Neural cell (in vitro differentiated cells): ENCODE measurements around the gene HIGD1C. TPM values are rescaled to one million over a fixed set of nuclear protein-coding genes. Genes with fewer than 3 reads are reported as not detected.

Source experiments
- H2AFZ ChIP-seq: fragments of 200-600, 300-800 bp; sonication (generic), shearing (Covaris generic); 2 replicates; pipeline ENCODE4 v1.6.0; 2014; ENCODE audit warnings: low read depth, mild to moderate bottlenecking, antibody characterized with exemption, low read length, moderate library complexity
- H3F3A ChIP-seq: fragments of 200-600 bp; shearing (Covaris generic); 2 replicates; pipeline ENCODE4 v1.6.1; 2016; ENCODE audit warnings: mild to moderate bottlenecking, moderate library complexity, mixed read lengths, antibody characterized with exemption, low read length; ENCODE audit not compliant: insufficient read depth, poor library complexity, severe bottlenecking
- H3K27ac ChIP-seq: fragments of 200-600, 300-800 bp; sonication (generic), shearing (Covaris generic); 2 replicates; pipeline ENCODE4 v1.5.1; 2014; ENCODE audit warnings: mild to moderate bottlenecking, low read length, moderate library complexity
- H3K27me3 ChIP-seq: fragments of 300-800, 200-600 bp; sonication (generic), shearing (Covaris generic); 2 replicates; pipeline ENCODE4 v1.6.0; 2014; ENCODE audit warnings: mild to moderate bottlenecking, low read depth, low read length, moderate library complexity; ENCODE audit not compliant: insufficient read depth
- H3K36me3 ChIP-seq: fragments of 300-800, 200-600 bp; sonication (generic), shearing (Covaris generic); 2 replicates; pipeline ENCODE4 v1.5.1; 2014; ENCODE audit warnings: mild to moderate bottlenecking, antibody characterized with exemption, low read length, moderate library complexity; ENCODE audit not compliant: insufficient read depth
- H3K4me2 ChIP-seq: fragments of 300-800, 200-600 bp; sonication (generic), shearing (Covaris generic); 2 replicates; pipeline ENCODE4 v1.6.0; 2014; ENCODE audit warnings: mild to moderate bottlenecking, low read length
- H3K4me3 ChIP-seq: fragments of 300-800, 200-600 bp; sonication (generic), shearing (Covaris generic); 2 replicates; pipeline ENCODE4 v1.5.1; 2014; ENCODE audit warnings: mild to moderate bottlenecking, low read length, moderate library complexity
- H3K79me2 ChIP-seq: fragments of 200-600 bp; shearing (Covaris generic); replicated peaks from 2 replicates; pipeline ENCODE4 v1.6.0; 2014; ENCODE audit warnings: mild to moderate bottlenecking, low read length, moderate library complexity; ENCODE audit not compliant: insufficient read depth
- H3K9ac ChIP-seq: fragments of 300-800, 200-600 bp; sonication (generic), shearing (Covaris generic); 2 replicates; pipeline ENCODE4 v1.6.1; 2016; ENCODE audit warnings: mild to moderate bottlenecking, low read length, mixed read lengths
- H3K9me2 ChIP-seq: fragments of 200-600 bp; shearing (Covaris generic); 2 replicates; pipeline ENCODE4 v1.6.1; 2016; ENCODE audit warnings: mild to moderate bottlenecking, low read length, mixed read lengths; ENCODE audit not compliant: insufficient read depth
- H3K9me3 ChIP-seq: fragments of 200-600, 300-800 bp; sonication (generic), shearing (Covaris generic); 2 replicates; pipeline ENCODE4 v1.6.1; 2016; ENCODE audit warnings: mild to moderate bottlenecking, mixed run types, low read length, moderate library complexity, mixed read lengths
- H4K20me1 ChIP-seq: fragments of 200-600 bp; shearing (Covaris generic); 2 replicates; pipeline ENCODE4 v1.6.1; 2016; ENCODE audit warnings: mild to moderate bottlenecking, mixed run types; ENCODE audit not compliant: insufficient read depth
- CTCF ChIP-seq: fragments of 450-650 bp; IDR thresholded peaks from 2 replicates; pipeline ENCODE4 v1.5.1; 2014; ENCODE audit warnings: antibody characterized with exemption, mild to moderate bottlenecking, moderate library complexity; ENCODE audit not compliant: poor library complexity, severe bottlenecking
- EP300 ChIP-seq: fragments of 450-650 bp; conservative IDR thresholded peaks from 2 replicates; pipeline ENCODE4 v1.6.1; 2014; ENCODE audit warnings: antibody characterized with exemption, mild to moderate bottlenecking, moderate library complexity; ENCODE audit not compliant: poor library complexity, severe bottlenecking
- EZH2 ChIP-seq: fragments of 200-600, 300-800 bp; shearing (Covaris generic), sonication (generic); IDR thresholded peaks from 2 replicates; pipeline ENCODE4 v1.6.1; 2014; ENCODE audit warnings: antibody characterized with exemption, low read length, borderline replicate concordance, mild to moderate bottlenecking; ENCODE audit not compliant: insufficient read depth, poor library complexity, severe bottlenecking
- MXI1 ChIP-seq: fragments of 450-650 bp; conservative IDR thresholded peaks from 2 replicates; pipeline ENCODE4 v1.6.1; 2014; ENCODE audit warnings: antibody characterized with exemption, mild to moderate bottlenecking; ENCODE audit not compliant: poor library complexity, severe bottlenecking
- POLR2AphosphoS5 ChIP-seq: IDR thresholded peaks from 2 replicates; pipeline ENCODE4 v1.6.1; 2012
- RAD21 ChIP-seq: fragments of 450-650 bp; conservative IDR thresholded peaks from 2 replicates; pipeline ENCODE4 v1.6.1; 2014; ENCODE audit warnings: antibody characterized with exemption, mild to moderate bottlenecking, moderate library complexity
- SMC3 ChIP-seq: fragments of 450-650 bp; conservative IDR thresholded peaks from 2 replicates; pipeline ENCODE4 v1.6.1; 2014; ENCODE audit warnings: antibody characterized with exemption, mild to moderate bottlenecking, moderate library complexity; ENCODE audit not compliant: poor library complexity
- TAF1 ChIP-seq: IDR thresholded peaks from 2 replicates; pipeline ENCODE4 v1.6.1; 2012; ENCODE audit warnings: low read depth
- polyA plus RNA-seq: library from polyadenylated mRNA; depleted of rRNA; stranded (reverse); fragments of >200 nt; gene quantifications from 2 replicates; pipeline ENCODE4 v1.2.3, GENCODE V29; 2014
- small RNA-seq, 3 experiments: library from RNA; depleted of rRNA; stranded (forward); fragments of <200 nt; gene quantifications; one replicate each; pipeline ENCODE3, GENCODE V24; 2012
- TF ChIP-seq, protein P1 (sequence below): IDR thresholded peaks from 2 replicates; pipeline ENCODE4 v1.6.1; 2012; ENCODE audit warnings: borderline replicate concordance

Gene HIGD1C
- polyA plus RNA-seq, 1 donor from 2014 or later: not detected

- H3K27ac ChIP-seq: no peak overlapping the region
- no peak overlapping the region for H3K4me2 ChIP-seq
- peaks cover 56% of the 10 kb centered on the region for H3K79me2 ChIP-seq
- H3K4me3 ChIP-seq: no peak overlapping the region
- no peaks in the 10 kb centered on the region for H3K36me3 ChIP-seq
- no peaks in the 10 kb centered on the region for H4K20me1 ChIP-seq
- H3K9me3 ChIP-seq: no peaks in the 10 kb centered on the region
- no peak overlapping the region for H3K9ac ChIP-seq
- TF ChIP-seq, protein P1, sequence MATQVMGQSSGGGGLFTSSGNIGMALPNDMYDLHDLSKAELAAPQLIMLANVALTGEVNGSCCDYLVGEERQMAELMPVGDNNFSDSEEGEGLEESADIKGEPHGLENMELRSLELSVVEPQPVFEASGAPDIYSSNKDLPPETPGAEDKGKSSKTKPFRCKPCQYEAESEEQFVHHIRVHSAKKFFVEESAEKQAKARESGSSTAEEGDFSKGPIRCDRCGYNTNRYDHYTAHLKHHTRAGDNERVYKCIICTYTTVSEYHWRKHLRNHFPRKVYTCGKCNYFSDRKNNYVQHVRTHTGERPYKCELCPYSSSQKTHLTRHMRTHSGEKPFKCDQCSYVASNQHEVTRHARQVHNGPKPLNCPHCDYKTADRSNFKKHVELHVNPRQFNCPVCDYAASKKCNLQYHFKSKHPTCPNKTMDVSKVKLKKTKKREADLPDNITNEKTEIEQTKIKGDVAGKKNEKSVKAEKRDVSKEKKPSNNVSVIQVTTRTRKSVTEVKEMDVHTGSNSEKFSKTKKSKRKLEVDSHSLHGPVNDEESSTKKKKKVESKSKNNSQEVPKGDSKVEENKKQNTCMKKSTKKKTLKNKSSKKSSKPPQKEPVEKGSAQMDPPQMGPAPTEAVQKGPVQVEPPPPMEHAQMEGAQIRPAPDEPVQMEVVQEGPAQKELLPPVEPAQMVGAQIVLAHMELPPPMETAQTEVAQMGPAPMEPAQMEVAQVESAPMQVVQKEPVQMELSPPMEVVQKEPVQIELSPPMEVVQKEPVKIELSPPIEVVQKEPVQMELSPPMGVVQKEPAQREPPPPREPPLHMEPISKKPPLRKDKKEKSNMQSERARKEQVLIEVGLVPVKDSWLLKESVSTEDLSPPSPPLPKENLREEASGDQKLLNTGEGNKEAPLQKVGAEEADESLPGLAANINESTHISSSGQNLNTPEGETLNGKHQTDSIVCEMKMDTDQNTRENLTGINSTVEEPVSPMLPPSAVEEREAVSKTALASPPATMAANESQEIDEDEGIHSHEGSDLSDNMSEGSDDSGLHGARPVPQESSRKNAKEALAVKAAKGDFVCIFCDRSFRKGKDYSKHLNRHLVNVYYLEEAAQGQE: no peak
- no peak for TF ChIP-seq TAF1
- TF ChIP-seq RAD21: no peak
- no peak for TF ChIP-seq SMC3
- TF ChIP-seq EZH2: no peak
- TF ChIP-seq POLR2AphosphoS5: no peak
- no peak for TF ChIP-seq MXI1
- TF ChIP-seq EP300: no peak
- TF ChIP-seq CTCF: no peak
- H3K9me2 ChIP-seq: no peaks in the 10 kb centered on the region
- no peaks in the 10 kb centered on the region for H3K27me3 ChIP-seq
- H3F3A ChIP-seq: no peaks in the 10 kb centered on the region
- no peak overlapping the region for H2AFZ ChIP-seq
Observed at GRCh38 chr12:51018956-51019355, 66.6 kb downstream of the HIGD1C start.

- no peaks in the 10 kb centered on the region for H3K9me2 ChIP-seq
- no peaks in the 10 kb centered on the region for H3K36me3 ChIP-seq
- H4K20me1 ChIP-seq: no peaks in the 10 kb centered on the region
- H3K9ac ChIP-seq: no peak overlapping the region
- no peak overlapping the region for H3K27ac ChIP-seq
- H3F3A ChIP-seq: no peaks in the 10 kb centered on the region
- TF ChIP-seq, protein P1: no peak
- TF ChIP-seq MXI1 (no peak), EZH2 (no peak), POLR2AphosphoS5 (no peak)
- no peak overlapping the region for H2AFZ ChIP-seq
- H3K79me2 ChIP-seq: peaks cover 66% of the 10 kb centered on the region
- H3K4me2 ChIP-seq: no peak overlapping the region
- H3K9me3 ChIP-seq: no peaks in the 10 kb centered on the region
- no peak overlapping the region for H3K4me3 ChIP-seq
- no peaks in the 10 kb centered on the region for H3K27me3 ChIP-seq
Observed at GRCh38 chr12:51019927-51020326, 67.6 kb downstream of the HIGD1C start.

Small RNA genes within 50 kb of the gene (small RNA-seq; reads per million reads assigned to genes)
- gene AC008121.1: 0 reads per million in 3 experiments
- gene RF00019: 0 to 1.2 (median 0) reads per million in 3 experiments
- 0 reads per million in 3 experiments for gene RNU6-87P

Other genes starting within 250 kb of the HIGD1C start
- gene ATF1, start 188.4 kb upstream of the HIGD1C start, polyA plus RNA-seq: 11.0 and 11.3 TPM in 2 replicates
- not detected in 2 replicates for gene TMPRSS12, start 109.6 kb upstream of the HIGD1C start, polyA plus RNA-seq
- gene SLC11A2, start 73.8 kb downstream of the HIGD1C start, polyA plus RNA-seq: 62.3 and 69.5 TPM in 2 replicates
- 97.4 and 101 TPM in 2 replicates for gene LETMD1, start 95.8 kb downstream of the HIGD1C start, polyA plus RNA-seq
- gene CSRNP2, start 131.1 kb downstream of the HIGD1C start, polyA plus RNA-seq: 114 and 123 TPM in 2 replicates
- 27.0 and 28.6 TPM in 2 replicates for gene TFCP2, start 220.6 kb downstream of the HIGD1C start, polyA plus RNA-seq